ENCODE results near the gene HOXA5.

GRCh38 chr7:27128776-27129728 lies 14.4 kb downstream of the HOXA5 start:
- TF ChIP-seq GATA2 (IDR thresholded peaks at IDR 0.05; ENCODE audit: low read depth, low read length) = no peak
- TF ChIP-seq GATA3 (IDR thresholded peaks at IDR 0.05; ENCODE audit: low read depth, low read length) = no peak

Measured in SH-SY5Y (cell line).